ENCODE data around the gene SLC38A11.

SLC38A11 gene

DNA sequence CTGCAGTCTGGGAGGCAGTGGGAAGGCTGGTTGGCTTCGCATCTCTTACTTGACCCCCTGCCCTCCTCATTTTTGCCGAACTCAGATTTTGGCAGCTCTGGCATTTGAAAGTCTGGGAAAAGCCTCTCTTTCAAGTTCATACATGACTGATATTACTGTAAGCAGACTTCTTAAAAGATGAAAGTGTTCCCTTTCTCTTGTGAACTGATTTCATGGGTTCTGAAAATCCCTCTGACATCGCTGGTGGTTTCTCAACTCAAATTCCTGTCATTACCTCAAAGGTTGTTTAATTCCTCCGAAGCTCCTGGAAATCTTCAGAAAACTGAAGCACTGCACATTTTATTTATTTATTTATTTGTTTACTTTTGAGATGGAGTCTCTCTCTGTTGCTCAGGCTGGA lies 16.9 kb upstream of the SLC38A11 start:
- no peak overlapping the region for H3K27ac ChIP-seq
- TF ChIP-seq CTCF (conservative IDR thresholded peaks at IDR 0.05), result no peak
- no peak for TF ChIP-seq ZFX (IDR thresholded peaks at IDR 0.05)

DNA sequence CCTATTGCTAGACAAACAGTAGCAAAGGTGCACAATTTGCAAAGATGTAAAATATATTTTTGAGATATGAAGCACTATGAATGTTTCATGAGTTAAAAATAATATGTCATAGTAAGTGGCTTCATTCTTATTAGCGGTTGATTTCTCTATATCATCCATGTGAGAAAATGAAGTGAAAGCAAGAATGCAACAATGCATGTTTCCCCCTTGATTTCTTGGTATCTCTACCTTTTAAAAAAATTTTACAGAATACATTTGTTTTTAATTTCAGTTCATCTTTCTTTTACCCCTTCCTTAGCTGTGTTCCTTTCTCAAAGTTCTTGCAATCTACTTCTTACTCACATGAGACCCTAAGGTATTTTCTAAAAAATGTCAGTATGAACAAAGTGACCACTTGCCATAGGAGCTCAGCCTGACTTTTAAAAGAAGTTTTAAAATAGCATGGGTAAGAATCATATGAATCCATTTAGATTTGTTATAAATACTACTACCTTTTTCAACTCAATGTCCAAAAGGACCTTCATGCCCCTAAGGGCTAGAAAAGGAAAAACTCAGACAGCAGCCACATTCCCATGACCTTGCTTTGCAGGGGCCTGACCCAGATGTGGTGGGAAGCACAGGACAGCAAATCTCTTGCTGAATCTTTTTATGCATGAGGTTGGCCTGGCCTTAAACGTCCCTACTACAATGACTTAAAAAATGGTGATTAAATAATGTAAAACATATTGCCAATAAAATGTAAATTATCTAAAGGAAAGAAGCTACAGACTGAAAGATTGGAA lies 14.8 kb upstream of the SLC38A11 start:
- H3K27ac ChIP-seq, result no peak overlapping the region

DNA sequence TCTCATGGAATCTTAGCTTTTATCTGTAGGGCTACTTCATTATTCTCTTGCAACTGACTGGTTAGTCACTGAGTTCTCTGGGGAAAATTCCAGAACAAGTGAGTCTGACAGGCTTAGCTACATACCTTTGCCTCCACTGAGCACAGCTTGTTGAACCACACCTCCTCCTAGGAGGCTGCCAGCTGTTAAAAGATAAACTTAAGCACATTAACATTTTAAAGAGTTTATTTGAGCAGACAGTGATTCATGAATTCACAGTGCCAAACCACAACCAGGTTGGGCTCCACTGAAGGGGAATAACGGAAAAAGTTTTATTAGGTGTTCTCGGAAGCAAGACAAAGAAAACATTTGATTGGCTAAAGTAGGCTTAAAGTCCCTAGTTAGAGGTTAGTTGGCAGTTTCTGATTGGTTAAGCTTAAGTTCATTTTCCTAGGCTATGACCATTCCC lies 12.5 kb upstream of the SLC38A11 start:
- TF ChIP-seq ZFX (IDR thresholded peaks at IDR 0.05) (no peak), CTCF (conservative IDR thresholded peaks at IDR 0.05) (no peak)
- no peak overlapping the region for H3K27ac ChIP-seq

More for the DNA sequence above, 14.8 kb upstream of the SLC38A11 start:
- TF ChIP-seq ZFX (IDR thresholded peaks at IDR 0.05) (no peak), CTCF (conservative IDR thresholded peaks at IDR 0.05) (no peak)

GRCh38 chr2:164967361-164967760 lies 12.0 kb upstream of the SLC38A11 start:
- TF ChIP-seq ZFX (IDR thresholded peaks at IDR 0.05), result no peak
- TF ChIP-seq CTCF (conservative IDR thresholded peaks at IDR 0.05), result no peak
- no peak overlapping the region for H3K27ac ChIP-seq

DNA sequence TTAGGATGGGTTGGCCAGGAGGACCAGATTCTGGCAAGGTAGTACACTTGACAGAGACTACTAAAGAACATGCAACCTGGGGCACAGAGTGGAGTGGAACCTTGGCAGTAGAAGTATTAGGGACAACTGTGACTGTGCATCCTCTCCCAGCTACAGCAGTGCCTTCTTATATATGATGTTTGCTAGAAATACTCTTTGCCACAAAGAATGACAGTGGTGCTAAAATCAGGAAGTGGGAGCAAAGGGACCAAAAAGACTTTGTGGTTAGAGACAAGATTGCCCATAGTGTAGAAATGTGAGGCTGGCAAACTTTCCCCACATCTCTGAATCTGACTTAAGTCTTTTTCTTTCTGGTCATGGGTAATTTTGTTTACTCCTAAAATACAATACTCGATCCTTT lies 9.4 kb upstream of the SLC38A11 start:
- TF ChIP-seq ZFX (IDR thresholded peaks at IDR 0.05) (no peak), CTCF (conservative IDR thresholded peaks at IDR 0.05) (no peak)
- H3K27ac ChIP-seq, result no peak overlapping the region

DNA sequence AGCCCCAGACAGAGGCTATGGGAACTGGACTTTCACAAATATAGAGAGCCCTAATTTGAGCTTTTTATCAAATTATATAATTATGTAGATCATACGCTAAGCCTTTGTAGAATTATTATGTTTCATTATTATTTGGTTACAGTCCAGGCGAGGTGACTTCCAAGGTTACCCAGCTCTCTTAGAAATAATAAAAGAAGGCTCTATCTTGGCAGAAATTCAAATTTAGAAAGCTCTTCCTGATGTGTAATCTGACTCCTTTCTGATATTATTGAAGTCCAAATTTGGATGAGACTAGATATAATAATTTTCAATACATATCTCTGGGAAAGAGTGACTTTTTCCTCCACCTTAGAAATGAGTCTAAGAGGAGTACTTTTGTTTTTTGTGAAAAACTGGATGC lies 4.8 kb upstream of the SLC38A11 start:
- TF ChIP-seq CTCF (conservative IDR thresholded peaks at IDR 0.05) (no peak), ZFX (IDR thresholded peaks at IDR 0.05) (no peak)
- no peak overlapping the region for H3K27ac ChIP-seq

- H3K27ac ChIP-seq, result no peak overlapping the region
- TF ChIP-seq ZFX (IDR thresholded peaks at IDR 0.05), result no peak
- no peak for TF ChIP-seq CTCF (conservative IDR thresholded peaks at IDR 0.05)
Measured at GRCh38 chr2:164954186-164954585, 1.1 kb downstream of the SLC38A11 start.
